ENCODE measurements around the gene ABCA12.
"Not testable (repeated sequence)": the region's sequence is repeated elsewhere in the genome, so short reads cannot be mapped to it uniquely, and the experiment has no call there.

ABCA12 gene, protein sequence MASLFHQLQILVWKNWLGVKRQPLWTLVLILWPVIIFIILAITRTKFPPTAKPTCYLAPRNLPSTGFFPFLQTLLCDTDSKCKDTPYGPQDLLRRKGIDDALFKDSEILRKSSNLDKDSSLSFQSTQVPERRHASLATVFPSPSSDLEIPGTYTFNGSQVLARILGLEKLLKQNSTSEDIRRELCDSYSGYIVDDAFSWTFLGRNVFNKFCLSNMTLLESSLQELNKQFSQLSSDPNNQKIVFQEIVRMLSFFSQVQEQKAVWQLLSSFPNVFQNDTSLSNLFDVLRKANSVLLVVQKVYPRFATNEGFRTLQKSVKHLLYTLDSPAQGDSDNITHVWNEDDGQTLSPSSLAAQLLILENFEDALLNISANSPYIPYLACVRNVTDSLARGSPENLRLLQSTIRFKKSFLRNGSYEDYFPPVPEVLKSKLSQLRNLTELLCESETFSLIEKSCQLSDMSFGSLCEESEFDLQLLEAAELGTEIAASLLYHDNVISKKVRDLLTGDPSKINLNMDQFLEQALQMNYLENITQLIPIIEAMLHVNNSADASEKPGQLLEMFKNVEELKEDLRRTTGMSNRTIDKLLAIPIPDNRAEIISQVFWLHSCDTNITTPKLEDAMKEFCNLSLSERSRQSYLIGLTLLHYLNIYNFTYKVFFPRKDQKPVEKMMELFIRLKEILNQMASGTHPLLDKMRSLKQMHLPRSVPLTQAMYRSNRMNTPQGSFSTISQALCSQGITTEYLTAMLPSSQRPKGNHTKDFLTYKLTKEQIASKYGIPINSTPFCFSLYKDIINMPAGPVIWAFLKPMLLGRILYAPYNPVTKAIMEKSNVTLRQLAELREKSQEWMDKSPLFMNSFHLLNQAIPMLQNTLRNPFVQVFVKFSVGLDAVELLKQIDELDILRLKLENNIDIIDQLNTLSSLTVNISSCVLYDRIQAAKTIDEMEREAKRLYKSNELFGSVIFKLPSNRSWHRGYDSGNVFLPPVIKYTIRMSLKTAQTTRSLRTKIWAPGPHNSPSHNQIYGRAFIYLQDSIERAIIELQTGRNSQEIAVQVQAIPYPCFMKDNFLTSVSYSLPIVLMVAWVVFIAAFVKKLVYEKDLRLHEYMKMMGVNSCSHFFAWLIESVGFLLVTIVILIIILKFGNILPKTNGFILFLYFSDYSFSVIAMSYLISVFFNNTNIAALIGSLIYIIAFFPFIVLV (N-terminal part only)

DNA sequence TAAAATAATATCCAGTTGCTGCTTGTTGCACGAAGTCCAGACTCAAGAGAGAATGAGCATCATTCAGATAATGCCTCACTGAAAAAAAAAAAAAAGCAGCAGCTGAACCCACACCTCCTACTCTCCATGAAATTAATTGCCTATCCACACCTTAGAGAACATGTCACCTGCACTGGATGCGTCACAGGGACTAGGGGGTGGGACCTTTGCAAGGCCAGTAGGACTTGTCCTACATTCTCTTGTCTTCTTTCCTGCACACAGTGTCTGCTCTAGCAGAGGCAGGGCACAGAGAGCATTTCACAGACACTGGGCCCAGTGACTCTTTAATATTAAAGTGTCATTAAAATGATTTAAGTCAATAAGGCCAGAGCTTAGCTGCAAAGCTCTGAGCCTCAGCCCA is at the start of gene ABCA12:
TSS of gene ABCA12 (minus strand) at position 148 of the 400 bp plus-strand sequence. CDS start 418 bp downstream, outside the sequence.
- DNase-seq (ENCODE audit: low read depth in 2 of 2), result no peak

- DNase-seq (ENCODE audit: low read depth in 2 of 2), result no peak
Observed at GRCh38 chr2:215188078-215188477, 49.7 kb upstream of the ABCA12 start.

DNA sequence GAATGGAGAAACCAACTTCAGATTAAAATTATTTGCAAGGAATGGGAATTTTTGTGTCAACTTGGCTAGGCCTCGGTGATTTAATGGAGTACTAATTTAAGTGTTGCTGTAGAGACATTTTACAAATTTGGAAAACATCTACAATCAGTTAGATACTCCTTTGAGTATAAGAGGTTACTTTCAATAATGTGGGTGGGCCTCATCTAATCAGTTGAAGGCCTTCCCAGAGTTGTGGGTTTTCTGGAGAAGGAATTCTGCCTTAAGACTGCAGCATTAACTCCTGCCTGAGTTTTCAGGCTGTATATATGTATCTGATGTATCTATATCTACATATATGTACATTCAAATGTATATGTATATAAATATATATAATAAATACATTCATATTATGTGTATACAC is 47.6 kb upstream of the ABCA12 start:
- DNase-seq (ENCODE audit: low read depth in 2 of 2), result no peak

- DNase-seq (ENCODE audit: low read depth in 2 of 2), result no peak
Observed at GRCh38 chr2:215178121-215178520, 39.7 kb upstream of the ABCA12 start.

GRCh38 chr2:215171796-215172195 is 33.4 kb upstream of the ABCA12 start:
- no peak for DNase-seq (ENCODE audit: low read depth in 2 of 2)

GRCh38 chr2:215171151-215171550 is 32.7 kb upstream of the ABCA12 start:
- no peak for DNase-seq (ENCODE audit: low read depth in 2 of 2)

- not testable (repeated sequence) for DNase-seq (ENCODE audit: low read depth in 2 of 2)
Observed at GRCh38 chr2:215166505-215166904, 28.1 kb upstream of the ABCA12 start.

GRCh38 chr2:215163319-215163718 is 24.9 kb upstream of the ABCA12 start:
- not testable (repeated sequence) for DNase-seq (ENCODE audit: low read depth in 2 of 2)

DNA sequence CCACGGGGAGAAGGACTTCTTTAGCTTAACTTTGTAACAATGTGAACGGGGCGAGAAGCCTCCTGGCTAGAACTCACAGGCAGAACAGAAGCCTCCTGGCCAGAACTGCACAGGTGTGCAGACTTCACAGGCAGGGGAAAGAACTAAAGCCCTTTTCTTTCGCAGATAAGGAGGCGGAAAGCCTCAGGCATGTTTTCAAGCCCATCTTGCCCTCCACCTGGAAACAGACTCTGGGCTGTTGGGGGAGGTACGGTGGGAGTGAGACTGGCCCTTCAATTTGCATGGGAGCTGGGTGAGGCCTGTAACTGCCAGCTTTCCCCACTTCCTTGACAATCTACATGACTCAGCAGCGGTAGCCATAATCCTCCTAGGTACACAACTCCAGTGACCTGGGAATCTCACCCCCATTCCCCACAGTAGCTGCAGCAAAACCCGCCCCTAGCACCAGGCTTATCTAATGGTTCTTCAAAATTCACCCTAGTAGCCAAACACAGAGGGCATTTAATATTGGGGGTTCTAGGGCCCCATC is 22.9 kb upstream of the ABCA12 start:
- no peak for DNase-seq (ENCODE audit: low read depth in 2 of 2)

DNA sequence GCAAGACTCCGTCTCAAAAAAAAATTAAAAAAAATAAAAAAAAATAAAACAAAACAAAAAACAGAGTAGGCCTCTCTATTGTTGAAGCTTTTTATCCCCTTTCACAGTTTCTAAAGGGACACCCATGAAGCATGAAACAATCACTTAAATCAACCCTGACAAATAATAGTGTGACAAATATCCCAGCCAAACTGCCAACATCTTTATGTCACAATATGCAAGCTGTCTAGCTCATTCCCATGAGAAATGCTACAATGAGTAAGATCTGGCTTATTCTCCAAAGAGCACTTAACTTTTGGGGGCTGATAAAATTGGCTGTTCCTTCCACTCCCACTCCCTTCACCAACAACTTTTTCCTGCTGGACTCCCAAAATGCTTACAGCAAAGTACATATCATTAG is 21.7 kb upstream of the ABCA12 start:
- no peak for DNase-seq (ENCODE audit: low read depth in 2 of 2)

- DNase-seq (ENCODE audit: low read depth in 2 of 2), result no peak
Observed at GRCh38 chr2:215156453-215156852, 18.0 kb upstream of the ABCA12 start.

DNA sequence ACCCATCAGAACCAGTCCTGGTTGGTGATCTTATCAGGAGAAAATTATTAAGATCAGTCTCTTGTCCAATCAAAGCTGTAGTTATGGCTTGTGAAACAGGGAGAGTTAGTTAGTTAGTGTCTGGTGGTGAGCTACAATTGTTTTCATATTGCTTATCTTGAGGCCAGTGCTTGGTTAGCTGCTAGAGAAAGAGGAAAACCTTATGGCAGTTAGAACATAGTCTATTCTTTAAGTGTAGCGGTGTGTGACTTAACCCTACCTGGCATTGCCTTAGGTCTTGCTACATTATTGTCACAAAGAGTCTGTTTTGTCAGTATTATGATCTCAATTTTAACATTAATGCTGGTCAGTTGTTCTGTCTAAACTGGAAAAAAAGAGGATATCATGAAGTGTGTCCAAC is 11.5 kb upstream of the ABCA12 start:
- no peak for DNase-seq (ENCODE audit: low read depth in 2 of 2)

- DNase-seq (ENCODE audit: low read depth in 2 of 2), result no peak
Observed at GRCh38 chr2:215149486-215149885, 11.1 kb upstream of the ABCA12 start.

GRCh38 chr2:215149060-215149459 is 10.6 kb upstream of the ABCA12 start:
- no peak for DNase-seq (ENCODE audit: low read depth in 2 of 2)

DNA sequence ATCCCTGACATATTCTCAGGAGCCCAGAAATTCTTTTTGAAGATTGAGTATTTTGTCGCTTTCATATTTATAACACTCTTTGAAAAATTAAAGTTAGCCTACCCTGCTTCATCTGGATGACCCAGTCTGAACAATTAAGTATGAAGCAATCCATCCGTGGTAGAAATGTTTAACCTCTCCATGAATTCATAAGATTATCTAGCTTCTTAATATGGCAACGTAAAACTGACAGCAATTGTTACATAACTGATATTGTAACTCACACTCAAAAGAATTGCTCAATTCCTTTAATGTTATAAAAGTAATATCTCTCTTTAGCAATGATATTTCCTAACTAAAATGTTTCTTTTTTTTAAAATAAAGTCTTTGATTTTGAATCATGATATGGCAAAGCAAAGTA is 7.2 kb upstream of the ABCA12 start:
- DNase-seq (ENCODE audit: low read depth in 2 of 2), result no peak

GRCh38 chr2:215144106-215144875 is 5.9 kb upstream of the ABCA12 start:
- no peak for DNase-seq (ENCODE audit: low read depth in 2 of 2)

DNA sequence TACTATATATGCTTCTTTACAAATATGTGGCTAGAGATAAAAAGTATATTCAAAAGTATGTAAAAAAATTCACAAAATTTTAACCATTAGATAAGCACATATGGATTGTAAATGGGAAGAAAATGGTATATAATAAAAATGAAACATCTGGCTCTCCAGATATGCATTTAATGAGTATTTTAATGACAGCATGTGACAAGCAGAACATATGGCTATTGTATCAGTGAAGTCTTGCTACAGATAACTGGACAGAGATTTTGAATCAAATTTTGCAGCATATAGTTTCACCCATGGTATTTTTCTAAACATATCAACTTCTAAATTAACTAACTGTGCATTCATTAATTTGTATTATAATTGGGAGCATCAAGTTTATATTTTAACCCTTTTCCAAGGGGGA is 5.0 kb upstream of the ABCA12 start:
- DNase-seq (ENCODE audit: low read depth in 2 of 2), result no peak

- DNase-seq (ENCODE audit: low read depth in 2 of 2), result no peak
Observed at GRCh38 chr2:215141706-215142105, 3.3 kb upstream of the ABCA12 start.

DNA sequence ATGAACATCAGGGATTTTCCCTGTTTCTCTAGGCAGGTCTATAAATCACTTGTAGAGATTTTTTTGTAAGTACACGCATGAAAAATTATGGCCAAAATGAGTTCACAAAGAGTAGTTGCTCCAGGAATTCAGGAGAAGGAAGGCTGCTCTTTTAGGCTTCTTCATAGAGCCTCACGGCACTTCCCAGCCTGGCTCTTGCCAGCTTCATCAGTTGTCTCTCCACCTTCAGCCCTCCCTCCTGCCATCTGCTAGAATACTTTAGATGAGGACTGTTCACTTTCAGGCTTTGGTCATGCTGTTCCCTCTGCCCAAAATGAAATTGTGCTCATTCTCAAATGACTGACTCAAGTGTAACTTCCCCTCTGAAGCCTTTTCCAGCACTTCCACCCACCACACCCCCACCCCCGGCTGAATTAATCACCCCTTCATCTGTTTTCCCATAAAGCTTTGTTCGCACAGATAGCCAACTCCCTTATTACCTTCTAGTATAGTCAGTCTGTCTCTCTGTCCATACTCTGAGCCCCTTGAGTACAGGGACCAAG is 1.8 kb upstream of the ABCA12 start:
- DNase-seq (ENCODE audit: low read depth in 2 of 2), result no peak

DNA sequence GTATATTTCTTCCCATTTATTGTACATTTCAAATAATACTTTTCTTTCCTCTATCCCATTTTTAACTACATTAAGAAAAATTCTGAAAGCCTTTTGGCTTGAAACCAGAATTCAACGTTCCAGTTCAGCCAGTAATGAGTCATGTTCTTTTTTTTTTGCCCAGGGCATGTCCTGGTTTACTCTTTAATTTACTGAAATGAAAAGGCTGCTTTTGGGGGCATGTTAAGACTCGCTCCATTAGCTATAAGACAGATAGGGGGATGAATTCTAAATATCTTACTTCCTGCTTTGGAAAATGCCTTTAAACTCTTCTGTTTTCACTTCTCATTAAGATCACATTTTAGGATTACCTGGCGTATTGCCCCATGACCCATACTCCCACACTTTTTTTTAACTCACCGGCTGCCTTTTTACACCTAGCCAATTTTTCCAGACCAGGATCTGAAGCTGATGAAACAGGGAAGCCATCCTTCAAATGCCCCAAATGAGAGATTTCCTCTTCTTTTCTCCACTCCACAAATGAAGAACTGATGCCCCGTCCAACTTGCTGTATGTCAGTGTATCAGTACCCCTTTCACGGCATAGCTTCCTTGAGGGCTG is 585 bp downstream of the ABCA12 start:
- peak; percentile 0 to 3 for DNase-seq (ENCODE audit: low read depth in 2 of 2)

DNA sequence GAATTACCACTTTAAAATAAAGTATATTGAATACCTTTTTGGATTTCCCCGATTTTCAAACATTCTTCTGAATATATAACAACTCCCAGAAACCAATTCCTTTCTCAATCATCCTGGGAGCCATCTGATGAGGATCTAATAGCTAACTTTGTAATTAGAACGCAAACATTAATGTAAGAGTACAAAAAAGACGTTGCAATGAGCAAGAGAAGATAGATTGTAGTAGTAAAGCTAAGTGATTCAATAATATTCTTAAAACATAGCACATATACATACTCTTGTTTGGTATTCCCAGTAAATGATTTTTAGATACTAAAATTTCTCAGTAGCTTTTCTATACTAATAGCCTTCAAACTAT is 1.1 kb downstream of the ABCA12 start:
- no peak for DNase-seq (ENCODE audit: low read depth in 2 of 2)

All from fibroblast of skin of left quadriceps (primary cell).